Astrocyte of the spinal cord (primary cell): ENCODE results near the gene CD58.

Experiments
- DNase-seq: peaks from one replicate; pipeline ENCODE4 v3.0.0; 2011; ENCODE audit warnings: low read depth, low spot score
- H3K4me3 ChIP-seq: 2 replicates; pipeline ENCODE4 v1.5.1; 2011; ENCODE audit warnings: low read depth, mild to moderate bottlenecking, low read length, moderate library complexity
- CTCF ChIP-seq: IDR thresholded peaks from 2 replicates; pipeline ENCODE4 v1.5.1; 2012; ENCODE audit warnings: low read depth, mild to moderate bottlenecking, low read length, inconsistent platforms
- in situ Hi-C: cut with HindIII; loops from 2 replicates; pipeline ENCODE4 v1.10.0; 2017; ENCODE audit warnings: low sequenced_read_pairs

The CD58 gene

GRCh38 chr1:116477429-116477828 is 93.4 kb downstream of the CD58 start:
- no peak overlapping the region for H3K4me3 ChIP-seq
- no peak for TF ChIP-seq CTCF
- DNase-seq, result no peak
- in situ Hi-C loops, result no loop called here

GRCh38 chr1:116476321-116476720 is 94.5 kb downstream of the CD58 start:
- no peak for DNase-seq
- TF ChIP-seq CTCF, result no peak
- no peak overlapping the region for H3K4me3 ChIP-seq
- in situ Hi-C loops, result no loop called here

DNA sequence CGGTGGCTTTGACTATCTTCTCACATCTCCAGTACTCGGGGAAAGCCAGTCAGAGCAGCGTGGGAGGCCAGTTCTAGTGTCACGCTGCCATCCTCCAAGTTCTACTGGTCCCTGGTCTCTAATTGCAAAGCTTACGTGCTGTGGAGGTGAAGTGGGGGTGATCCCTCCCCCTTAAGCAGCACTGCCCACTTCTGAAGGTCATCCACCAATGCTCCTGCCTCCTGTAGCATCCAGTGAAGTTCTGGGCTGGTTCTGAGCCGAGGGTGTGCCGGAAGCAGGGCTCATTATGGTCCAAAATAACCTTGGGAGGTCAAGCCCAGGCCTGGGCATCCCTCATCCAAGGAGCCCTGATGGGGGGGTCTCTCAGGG is 95.0 kb downstream of the CD58 start:
- no peak for DNase-seq
- TF ChIP-seq CTCF, result no peak
- in situ Hi-C loops, result no loop called here
- no peak overlapping the region for H3K4me3 ChIP-seq

GRCh38 chr1:116474921-116475849 is 95.6 kb downstream of the CD58 start:
- in situ Hi-C loops, result no loop called here
- H3K4me3 ChIP-seq, result no peak overlapping the region
- no peak for TF ChIP-seq CTCF
- DNase-seq, result no peak

DNA sequence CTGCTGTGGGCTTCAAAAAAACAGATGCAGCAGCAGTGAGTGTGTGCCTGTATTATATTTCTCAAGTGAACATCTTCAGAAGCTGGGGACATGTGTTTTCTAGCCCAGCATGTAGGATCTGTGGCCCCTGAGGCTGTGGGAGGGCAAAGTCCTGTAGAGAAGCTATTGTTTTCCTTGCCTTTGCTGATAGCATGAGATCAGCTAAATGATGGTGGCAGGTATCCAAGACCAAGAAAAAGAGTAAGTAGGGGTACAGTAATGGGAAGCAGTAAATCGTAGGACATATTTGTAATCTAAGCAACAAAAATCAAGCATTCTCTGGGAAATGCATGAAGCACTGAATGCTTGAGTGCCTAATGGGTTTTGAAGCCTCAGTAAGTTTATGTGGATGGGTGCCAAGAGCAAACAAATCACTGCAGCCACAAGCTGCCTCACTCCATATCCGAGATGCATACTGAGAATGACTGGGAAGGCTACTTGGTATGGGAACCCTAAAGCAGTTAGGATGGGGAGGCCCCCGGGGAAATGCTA is 98.3 kb downstream of the CD58 start:
- no peak overlapping the region for H3K4me3 ChIP-seq
- DNase-seq, result peak; percentile 69
- no peak for TF ChIP-seq CTCF
- in situ Hi-C loops, result no loop called here

DNA sequence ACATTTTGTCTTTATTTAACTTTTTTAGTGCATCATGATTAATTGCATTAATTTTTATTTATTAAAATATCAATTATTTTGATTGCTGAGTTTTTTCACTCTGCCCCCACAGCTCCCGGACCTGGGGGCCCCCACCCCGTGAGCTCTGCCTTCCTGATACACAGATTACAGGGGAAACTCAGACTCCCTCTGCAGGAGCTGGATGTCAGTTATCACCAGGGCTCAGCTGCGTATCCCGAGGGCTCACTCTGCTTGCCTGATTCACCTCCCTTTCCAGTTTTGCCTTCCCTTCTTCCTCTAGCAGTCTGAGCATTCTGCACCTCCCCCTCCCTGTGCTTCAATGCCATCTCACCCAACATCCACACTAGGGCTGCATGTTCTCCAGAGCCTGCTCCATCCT is 99.6 kb downstream of the CD58 start:
- TF ChIP-seq CTCF, result no peak
- in situ Hi-C loops, result no loop called here
- no peak for DNase-seq
- H3K4me3 ChIP-seq, result no peak overlapping the region
